HG03196 (cell line): ENCODE measurements around the gene TAP2.

Experiments
- ATAC-seq: cut with Tn5 transposase; IDR thresholded peaks from one replicate; pipeline ENCODE4 v1.9.1; 2021; ENCODE audit not compliant: unreplicated experiment

The TAP2 gene

GRCh38 chr6:32854376-32855178, 16.0 kb upstream of the TAP2 start:
- ATAC-seq = peak; percentile 10

GRCh38 chr6:32853541-32854375, 15.2 kb upstream of the TAP2 start, which contains the start of the genes PSMB9 and TAP1:
Gene PSMB9 (plus strand): TSS chr6:32854192. CDS start chr6:32854230, 38 bp downstream.
Gene TAP1 (minus strand): TSS chr6:32853704. CDS start chr6:32853636, 68 bp downstream.
- peak; percentile 78 for ATAC-seq

GRCh38 chr6:32852844-32853540, 14.5 kb upstream of the TAP2 start:
- ATAC-seq = peak; percentile 21

- no peak for ATAC-seq
These were observed 13.7 kb upstream of the TAP2 start for GRCh38 chr6:32852018-32852843.

- ATAC-seq = no peak
These were observed 12.5 kb upstream of the TAP2 start for GRCh38 chr6:32851025-32851424.

GRCh38 chr6:32849126-32849525, 10.6 kb upstream of the TAP2 start:
- ATAC-seq = no peak

GRCh38 chr6:32847795-32848194, 9.3 kb upstream of the TAP2 start:
- ATAC-seq = no peak

- no peak for ATAC-seq
These were observed 8.5 kb upstream of the TAP2 start for GRCh38 chr6:32847004-32847403.

- no peak for ATAC-seq
These were observed 6.9 kb upstream of the TAP2 start for GRCh38 chr6:32845384-32845884.

GRCh38 chr6:32844839-32845383, 6.4 kb upstream of the TAP2 start:
- ATAC-seq = no peak

- peak; percentile 71 for ATAC-seq
These were observed 5.7 kb upstream of the TAP2 start, which contains the start of gene PSMB8 for GRCh38 chr6:32843979-32844838. Gene PSMB8 (minus strand): TSS chr6:32844047. CDS start chr6:32843996, 51 bp downstream.

- ATAC-seq = no peak
These were observed 4.9 kb upstream of the TAP2 start for GRCh38 chr6:32843331-32843978.

- no peak for ATAC-seq
These were observed 4.2 kb upstream of the TAP2 start for GRCh38 chr6:32842690-32843089.

- no peak for ATAC-seq
These were observed 3.6 kb upstream of the TAP2 start for GRCh38 chr6:32842021-32842650.

GRCh38 chr6:32840604-32841246, 2.2 kb upstream of the TAP2 start:
- no peak for ATAC-seq

- no peak for ATAC-seq
These were observed 817 bp upstream of the TAP2 start for GRCh38 chr6:32839356-32839755.

- no peak for ATAC-seq
These were observed 857 bp downstream of the TAP2 start for GRCh38 chr6:32837651-32838113.
